ENCODE results near the gene RICTOR.
"Not testable (repeated sequence)": the region's sequence is repeated elsewhere in the genome, so short reads cannot be mapped to it uniquely, and the experiment has no call there.

RICTOR gene

DNA sequence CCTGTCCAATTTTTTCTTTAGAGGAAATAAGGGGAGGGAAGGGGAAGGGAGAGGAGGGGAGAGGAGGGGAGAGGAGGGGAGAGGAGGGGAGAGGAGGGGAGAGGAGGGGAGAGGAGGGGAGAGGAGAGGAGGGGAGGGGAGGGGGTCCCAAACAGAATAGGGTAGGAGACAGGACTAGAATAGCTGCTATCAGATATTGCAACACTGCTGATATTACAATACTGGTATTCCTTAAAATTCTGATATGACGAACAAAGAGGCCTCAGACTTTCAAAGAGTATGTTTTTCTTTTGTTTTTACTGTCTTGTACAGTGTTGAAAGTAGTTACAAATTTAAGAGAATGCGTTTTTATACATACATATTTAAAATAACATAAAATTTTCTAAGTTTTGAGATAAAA lies 67.5 kb downstream of the RICTOR start:
- DNase-seq: no peak

DNA sequence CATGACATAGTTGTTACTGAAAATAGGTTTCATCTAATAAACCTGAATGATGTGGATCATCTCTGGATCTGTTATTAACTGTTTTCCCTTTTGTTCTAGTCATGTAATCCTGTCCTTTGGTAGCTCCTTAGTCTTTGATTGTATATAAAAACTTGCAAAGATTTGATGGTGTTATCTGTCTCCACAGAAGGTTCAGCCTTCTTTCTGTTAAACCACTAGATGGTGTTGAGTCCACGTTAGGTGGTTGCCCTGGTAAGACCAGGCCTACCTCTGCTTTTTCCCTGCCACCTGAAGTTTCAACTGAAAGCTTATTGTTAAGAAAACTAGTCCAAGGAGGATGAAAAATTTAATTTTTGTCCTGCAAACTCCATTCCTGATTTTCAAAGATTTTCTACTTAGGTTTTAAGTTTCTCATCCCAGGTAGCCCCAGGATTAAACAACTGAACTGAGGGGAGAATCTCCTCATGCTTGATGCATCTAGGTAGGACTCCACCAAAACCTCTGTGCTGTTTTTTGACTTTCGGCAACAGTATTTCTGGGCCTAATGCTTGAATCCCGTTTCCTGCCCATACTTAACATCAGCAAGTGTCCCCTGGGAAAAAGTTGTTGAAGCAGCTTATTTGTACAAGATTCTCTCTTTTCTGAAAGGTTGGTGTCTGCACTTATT lies 68.5 kb downstream of the RICTOR start:
- DNase-seq: no peak

DNA sequence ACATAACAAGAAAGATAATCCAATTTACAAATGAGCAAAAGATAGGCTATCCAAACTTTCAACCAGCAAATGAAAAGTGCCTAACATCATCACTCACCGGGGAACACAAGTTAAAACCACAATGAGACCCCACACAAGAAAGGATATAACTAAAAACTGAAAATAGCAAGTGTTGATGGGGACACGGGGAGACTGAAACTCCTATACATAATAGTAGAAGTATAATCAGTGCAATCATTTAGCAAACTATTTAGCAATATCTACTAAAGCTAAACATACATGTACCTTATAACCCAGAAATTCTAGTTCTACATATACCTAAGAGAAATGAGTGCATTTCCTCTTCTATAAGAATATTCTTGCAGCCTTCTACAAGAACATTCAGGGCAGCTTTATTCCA lies 72.5 kb downstream of the RICTOR start:
- no peak for DNase-seq

DNA sequence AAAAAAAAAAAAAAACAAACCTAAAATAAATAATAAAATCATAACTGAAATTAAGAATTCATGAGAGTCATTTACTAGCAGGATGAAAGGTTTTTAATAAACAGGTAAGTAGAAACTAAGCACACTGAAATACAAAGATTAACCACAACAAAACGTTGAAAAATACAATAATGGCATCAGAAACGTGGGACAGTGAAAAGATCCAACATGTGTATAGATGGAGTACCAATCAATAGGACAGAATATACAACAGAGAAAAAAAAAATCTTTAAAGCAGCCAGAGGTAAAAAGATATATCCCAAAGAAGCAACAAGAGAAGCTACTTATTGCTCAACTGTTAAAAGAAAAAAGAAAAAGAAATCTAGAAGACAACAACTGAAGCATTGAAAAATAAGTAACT lies 75.2 kb downstream of the RICTOR start:
- DNase-seq: no peak

DNA sequence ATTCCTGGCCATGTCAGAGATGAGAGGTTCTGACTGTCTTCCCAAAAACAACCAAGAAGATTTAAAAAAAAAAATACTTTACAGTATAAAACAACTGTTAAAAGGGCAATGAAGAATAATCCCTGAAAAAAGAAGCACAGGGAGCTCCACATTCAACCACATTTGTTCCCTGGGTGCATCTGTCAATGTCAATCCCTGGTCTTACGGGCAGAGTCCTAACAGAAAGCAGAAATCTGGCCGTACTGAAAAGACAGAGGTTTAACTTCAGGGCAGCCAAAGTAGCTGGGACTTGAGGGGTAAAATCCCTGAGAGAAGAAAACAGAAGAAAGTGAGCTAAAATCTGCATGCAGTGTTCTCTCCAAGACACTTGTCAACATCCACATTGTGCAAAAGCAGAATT lies 76.6 kb downstream of the RICTOR start:
- DNase-seq: no peak

DNA sequence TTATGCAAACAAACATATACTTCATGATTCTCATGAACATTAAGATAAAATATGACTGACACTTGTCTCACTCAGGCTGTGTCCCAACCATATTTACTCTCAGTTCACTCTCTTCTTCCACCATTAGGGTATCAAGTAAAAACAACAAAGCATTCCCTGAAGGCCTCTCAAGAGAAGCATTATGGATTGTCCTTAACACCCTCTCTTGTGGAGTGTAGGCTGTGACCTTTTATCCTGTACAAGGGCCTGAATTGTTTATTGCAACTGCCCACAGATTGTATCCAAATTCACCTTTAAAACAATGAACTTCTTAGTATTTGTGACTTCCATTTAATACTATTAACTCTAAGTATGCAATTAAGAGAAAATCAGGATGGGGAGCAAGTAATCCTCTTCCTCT lies 78.1 kb downstream of the RICTOR start:
- DNase-seq: no peak

DNA sequence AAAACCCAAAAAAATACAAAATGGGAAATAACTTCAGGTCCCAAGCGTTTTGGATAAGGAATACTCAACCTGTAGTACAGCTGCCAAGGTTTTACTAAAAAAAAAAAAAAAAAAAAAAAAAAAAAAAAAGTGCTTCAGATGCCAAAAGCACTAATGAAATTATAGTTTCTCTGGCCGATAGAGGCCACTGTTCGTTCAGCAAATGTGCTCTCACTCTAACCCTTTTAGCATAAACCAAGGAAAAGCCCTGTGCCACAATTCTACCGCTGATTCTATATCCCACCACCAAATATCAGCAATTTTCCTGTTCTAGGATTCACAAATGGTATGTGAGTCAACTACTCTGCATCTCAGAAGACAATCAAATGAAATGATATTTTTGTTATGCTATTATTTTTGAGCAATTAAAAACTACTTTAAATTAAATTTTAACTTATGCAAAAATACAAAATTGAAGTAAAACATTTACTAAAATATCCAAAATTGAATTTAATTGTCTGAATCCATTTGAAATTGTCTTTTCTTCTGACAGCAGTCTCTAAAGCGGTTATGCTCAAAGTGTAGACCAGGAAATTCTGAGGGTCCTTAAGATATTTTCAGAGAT lies 79.8 kb downstream of the RICTOR start:
- DNase-seq: peak; percentile 79

DNA sequence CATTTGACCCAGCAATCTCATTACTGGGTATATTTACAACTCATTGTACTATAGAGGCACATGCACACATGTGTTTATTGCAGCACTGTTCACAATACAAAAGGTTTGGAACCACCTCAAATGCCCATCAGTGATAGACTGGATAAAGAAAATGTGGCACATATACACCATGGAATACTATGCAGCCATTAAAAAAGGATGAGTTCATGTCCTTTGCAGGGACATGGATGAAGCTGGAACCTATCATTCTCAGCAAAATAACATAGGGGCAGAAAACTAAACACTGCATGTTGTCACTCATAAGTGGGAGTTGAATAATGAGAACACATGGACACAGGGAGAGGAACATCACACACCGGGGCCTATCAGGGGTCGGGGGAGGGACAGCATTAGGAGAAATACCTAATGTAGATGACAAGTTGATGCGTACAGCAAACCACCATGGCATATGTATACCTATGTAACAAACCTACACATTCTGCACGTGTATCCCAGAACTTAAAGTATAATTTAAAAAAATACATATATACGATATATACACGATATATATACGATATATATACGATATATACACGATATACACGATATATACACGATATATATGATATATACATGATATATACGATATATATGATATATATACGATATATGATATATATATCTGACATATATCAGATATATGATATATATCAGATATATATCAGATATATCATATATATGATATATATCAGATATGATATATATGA lies 84.1 kb downstream of the RICTOR start:
- not testable (repeated sequence) for DNase-seq

DNA sequence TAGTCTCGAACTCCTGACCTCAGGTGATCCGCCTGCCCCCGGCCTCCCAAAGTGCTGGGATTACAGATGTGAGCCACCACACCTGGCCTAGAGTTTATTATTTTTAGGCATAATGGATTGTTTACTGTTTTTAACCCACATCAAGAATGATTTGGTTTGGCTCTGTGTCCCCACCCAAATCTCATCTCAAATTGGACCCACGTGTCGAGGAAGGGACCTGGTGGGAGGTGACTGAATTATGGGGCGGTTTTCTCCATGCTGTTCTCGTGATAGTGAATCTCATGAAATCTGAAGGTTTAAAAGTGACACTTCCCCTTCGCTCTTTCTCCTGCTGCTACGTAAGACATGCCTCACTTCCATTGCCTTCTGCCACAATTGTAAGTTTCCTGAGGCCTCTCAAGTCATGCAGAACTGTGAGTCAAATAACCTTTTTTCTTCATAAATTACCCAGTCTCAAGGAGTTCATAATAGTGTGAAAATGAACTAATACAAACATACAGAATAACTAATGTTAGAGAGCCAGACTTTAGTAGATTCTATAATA lies 88.2 kb downstream of the RICTOR start:
- DNase-seq: no peak

DNA sequence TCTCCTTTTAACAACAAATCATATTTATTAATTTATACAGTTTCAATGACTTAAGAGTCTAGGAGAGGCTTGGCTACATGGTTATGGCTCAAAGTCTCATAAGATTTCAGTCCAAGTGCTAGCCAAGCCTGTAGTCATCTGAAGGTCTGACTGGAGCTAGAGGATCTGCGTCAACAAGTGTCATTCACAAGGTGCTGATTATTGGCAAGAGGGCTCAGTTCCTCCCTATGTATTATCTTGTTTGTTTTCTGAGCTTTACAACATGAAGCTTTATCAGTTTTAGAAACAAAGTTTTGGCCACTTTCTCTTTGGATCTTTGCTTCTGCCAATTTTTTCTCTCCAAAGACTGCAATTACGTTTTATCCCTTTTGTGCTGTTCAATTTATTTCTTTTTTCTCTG lies 94.7 kb downstream of the RICTOR start:
- no peak for DNase-seq

DNA sequence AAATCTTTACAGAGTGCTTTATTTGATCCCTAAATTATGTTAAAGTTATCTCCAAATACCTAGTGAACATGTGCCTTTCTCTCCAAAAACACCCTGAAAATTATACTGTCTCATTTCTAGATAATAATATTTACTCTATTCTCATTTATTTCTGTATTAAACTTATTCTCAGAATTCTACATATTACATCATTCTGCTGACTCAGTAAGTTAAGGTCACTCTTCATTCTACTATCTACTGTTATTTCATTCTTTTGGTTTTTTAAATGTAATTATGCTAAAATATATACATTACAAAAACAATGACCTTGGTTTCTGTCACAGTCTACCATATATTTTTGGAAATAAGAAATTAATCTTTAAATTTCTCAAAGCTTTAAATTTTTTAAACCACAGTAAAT lies 96.2 kb downstream of the RICTOR start:
- no peak for DNase-seq

DNA sequence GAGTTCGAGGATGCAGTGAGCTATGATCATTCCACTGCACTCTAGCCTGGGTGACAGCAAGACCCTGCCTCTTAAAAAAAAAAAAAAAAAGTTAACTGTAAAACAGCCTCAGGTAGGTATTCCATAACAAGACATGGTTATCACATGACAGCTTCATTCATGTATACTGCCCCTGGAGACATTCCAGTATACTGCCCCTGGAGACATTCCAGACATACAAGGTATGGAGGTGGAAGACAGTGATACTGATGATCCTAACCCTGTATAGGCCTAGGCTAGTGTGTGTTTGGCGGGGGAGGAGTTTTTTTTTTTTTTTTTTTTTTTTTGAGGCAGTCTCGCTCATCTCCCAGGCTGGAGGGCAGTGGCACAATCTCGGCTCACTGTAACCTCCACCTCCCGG lies 105.5 kb downstream of the RICTOR start:
- no peak for DNase-seq

DNA sequence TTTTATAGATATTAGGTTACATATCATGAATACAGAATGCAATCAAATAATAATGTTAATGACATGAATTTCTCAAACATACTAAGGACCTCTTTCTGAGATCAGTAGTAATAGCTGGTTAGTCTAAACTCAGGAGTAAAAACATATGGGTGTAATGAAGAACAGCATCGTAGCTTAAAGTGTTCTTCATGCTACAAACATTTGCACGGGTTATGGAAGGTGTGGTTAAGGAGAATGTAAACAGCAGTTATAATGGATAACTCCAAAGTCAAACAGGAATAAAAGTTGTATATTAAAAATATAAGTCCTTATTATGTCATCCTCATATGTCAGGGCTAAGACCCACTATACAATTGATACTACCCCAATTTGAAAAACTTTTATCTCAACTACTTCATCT lies 112.5 kb downstream of the RICTOR start:
- DNase-seq: no peak

DNA sequence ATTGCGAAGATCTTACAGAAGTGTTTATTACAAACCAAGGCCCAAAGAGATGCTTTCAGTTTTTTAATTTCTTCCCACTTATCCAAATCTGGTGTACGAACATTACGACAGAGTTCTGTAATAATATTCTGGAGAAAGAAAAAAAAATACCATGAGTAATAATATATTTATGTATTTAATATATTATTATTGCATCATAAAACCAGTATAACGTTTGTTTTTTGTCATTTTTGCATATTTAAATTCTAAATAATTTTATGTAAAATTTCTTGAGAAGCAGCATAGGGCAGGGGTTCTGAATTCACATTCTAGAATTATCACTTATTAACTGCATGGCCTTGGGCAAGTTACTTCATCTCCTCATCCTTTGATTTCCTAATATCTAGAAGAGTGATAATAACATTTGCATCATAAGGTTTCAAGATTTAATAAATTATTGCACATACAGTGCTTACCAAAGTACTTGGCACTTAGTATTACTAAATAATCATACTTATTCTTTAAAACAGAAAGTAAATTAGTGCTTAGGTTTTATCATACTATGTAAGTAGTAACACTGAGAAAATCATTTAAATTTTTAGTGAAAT lies 120.7 kb downstream of the RICTOR start:
- no peak for DNase-seq

DNA sequence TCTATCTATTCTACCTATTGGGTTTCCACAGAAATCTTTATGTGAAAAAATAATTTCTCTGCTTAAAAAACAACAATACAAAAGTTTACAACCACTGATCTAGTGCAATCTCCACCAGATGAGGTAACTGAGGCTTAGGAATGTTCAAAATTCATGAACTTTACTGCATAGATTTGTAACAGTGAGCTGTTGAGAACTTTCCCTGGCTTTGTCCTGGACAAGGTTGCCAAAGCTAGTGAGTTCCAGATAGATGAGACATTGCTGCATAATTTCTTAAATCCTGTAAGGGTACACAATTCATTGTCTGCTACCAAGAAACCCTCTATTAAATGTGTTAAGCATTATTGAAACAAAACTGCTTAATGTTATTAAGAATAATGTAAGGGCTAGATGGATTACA lies 125.7 kb downstream of the RICTOR start:
- no peak for DNase-seq

DNA sequence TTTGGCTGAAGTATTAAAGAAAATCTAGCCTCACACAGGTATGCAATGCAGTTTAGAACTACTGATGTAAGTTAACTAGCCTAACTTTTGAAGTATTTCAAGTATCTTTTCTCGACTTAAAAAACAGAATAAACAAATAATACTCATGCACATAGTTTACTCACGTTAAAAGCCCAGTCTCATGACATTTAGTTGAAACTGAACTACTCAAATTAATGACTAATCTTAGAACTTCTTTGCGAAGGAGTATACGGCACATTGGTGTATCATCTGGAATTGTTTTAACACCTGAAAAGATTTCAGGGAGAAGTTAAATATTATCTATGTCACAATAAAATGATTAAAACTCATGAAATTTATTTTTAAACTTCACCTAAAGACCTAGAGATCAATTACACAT lies 129.9 kb downstream of the RICTOR start:
- no peak for DNase-seq

DNA sequence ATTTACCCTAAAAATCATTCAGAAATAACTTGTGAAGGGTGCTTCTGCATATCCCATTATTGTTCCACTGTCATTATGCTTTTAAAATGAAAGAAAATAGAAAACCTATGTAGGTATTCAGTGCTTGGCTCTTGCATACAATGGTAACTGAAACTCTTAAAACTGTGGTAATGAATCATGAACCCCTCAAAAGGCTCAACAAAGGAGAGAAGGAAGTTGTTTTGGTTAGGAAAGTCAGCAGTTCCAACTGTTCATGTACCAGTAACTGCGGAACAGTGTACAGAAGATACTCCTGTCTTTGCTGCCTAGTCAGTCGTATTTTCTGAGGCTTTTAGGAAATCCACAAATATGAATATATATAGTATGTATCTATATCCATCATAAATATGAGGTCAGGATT lies 132.3 kb downstream of the RICTOR start:
- no peak for DNase-seq

DNA sequence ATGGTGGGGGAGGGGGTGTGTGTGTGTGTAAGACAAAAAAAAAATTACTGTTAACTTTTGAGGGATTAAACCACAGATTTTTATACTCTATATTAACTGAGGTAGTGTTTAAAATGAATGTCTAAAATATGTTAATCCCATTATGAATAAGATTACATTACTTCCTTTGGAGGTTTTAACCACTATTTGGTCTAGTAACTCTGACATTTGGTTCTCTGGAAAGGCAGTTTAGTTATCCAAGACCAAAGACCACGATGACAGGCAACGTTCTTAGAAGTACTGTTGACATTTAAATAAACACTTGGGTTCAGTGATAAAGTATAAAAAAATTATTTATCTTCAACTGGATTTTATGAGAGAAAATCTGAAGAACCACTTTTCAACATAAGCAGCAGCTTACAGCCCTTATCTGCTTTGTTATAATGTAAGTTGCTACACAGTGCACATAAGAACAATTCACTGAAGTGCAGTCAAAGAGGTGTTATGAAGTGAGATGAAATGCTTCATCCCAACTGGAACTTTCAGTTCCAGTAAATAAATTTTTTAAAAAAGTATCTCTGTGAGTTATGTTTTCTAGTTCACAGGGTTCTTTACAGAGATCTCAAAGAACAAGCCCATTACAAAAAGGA lies 133.9 kb downstream of the RICTOR start:
- no peak for DNase-seq

DNA sequence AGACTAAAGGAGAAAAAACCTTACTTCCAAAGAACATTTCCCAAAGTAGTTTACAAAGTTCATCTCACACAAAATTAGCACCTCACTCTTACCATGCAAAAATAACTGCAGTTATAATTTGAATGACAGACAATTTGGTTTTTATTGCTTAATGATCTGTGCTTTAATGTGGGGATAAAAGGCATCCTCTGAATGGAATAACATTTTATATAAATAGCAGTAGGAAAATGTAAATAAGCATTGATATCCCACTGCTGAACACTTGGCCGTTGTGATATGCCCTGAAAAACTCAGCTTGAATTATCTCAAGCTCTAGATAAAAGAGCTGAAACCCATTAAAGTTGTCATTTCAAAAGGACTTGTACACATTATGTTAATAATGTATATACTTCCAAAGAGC lies 135.2 kb downstream of the RICTOR start:
- no peak for DNase-seq

DNA sequence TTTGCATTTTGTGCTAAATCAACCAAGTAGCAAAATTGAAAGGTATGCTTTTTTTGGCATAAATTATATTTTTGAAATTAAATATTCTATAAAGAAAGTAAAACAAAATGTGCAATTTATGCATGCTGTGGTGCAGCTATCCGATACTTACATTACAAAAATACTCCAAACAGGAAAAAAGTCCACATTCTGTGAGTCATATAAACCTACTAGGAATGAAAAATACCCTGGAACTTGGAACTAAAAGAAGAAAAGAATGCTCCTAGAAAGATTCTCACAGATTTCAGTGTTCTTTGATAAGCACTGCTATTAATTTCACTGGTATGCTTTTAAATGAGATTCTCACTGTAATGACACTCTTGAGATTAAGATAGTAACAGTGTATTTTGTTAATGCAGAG lies 135.8 kb downstream of the RICTOR start:
- no peak for DNase-seq

DNA sequence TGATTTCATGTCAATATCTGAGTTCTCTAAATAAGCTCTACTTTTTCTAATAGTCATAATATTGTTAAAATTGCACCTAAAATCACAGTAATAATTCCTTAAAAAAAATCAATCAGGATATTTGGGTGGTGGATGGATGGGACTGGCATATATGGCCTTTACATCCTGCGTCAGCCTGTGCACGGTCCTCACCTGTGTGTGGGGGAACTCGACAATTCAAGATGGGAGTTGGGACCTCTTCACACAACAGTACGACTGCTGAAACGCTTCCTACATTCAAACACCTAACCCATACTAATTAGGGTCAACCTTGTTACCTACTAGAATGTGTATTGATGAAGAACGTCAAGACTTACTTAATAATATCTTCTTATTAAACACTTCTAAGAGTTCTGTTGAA lies 137.9 kb downstream of the RICTOR start:
- no peak for DNase-seq

DNA sequence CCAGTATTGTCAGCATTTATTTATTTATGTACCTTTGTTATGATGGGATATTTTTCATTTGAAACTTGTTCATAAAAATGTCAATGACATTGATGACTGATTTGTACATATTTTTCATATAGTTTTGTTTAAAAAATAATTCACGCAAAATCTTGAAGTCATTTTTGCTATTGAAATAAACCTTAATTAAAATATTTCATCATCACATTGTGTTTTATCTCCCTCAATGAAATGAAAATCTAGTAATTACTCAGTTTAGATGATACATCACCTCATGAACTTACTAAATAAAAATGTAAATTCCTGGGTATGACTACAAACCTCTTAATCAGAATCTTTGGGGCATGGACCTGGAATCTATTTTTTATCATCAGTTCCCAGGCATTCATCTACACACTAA lies 138.8 kb downstream of the RICTOR start:
- DNase-seq: no peak

DNA sequence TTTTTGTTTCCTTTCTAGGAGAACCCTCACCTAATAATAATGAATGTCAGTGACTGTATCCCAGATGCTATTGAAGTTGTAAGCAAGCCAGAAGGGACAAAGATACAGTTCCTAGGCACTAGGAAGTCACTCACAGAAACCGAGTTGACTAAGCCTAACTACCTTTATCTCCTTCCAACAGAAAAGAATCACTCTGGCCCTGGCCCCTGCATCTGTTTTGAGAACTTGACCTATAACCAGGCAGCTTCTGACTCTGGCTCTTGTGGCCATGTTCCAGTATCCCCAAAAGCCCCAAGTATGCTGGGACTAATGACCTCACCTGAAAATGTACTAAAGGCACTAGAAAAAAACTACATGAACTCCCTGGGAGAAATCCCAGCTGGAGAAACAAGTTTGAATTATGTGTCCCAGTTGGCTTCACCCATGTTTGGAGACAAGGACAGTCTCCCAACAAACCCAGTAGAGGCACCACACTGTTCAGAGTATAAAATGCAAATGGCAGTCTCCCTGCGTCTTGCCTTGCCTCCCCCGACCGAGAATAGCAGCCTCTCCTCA lies 141.3 kb downstream of the RICTOR start:
- no peak for DNase-seq
